ENCODE data around the gene CADPS.

DNA sequence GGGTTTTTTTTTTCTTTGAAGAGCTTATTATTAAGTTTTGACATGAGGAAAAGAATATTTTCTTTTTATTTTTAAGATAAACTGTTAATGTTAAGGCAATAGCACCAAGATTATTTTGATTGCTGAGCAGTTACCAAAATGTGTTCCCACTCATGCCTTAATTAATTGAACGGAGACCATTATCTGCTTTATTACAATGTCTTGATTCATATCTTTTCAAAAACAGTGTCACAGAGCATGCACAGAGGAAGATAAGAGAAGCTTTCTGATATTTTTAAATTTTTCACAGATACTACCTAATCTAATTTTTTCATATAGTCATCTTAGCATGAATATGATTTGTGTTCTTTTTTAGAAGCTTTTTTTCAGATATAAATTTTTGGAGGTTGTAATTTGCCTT, 395.2 kb downstream of the CADPS start:
- TF ChIP-seq, protein P1, sequence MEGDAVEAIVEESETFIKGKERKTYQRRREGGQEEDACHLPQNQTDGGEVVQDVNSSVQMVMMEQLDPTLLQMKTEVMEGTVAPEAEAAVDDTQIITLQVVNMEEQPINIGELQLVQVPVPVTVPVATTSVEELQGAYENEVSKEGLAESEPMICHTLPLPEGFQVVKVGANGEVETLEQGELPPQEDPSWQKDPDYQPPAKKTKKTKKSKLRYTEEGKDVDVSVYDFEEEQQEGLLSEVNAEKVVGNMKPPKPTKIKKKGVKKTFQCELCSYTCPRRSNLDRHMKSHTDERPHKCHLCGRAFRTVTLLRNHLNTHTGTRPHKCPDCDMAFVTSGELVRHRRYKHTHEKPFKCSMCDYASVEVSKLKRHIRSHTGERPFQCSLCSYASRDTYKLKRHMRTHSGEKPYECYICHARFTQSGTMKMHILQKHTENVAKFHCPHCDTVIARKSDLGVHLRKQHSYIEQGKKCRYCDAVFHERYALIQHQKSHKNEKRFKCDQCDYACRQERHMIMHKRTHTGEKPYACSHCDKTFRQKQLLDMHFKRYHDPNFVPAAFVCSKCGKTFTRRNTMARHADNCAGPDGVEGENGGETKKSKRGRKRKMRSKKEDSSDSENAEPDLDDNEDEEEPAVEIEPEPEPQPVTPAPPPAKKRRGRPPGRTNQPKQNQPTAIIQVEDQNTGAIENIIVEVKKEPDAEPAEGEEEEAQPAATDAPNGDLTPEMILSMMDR (IDR thresholded peaks at IDR 0.05), result no peak
- no peak for TF ChIP-seq POLR2A (IDR thresholded peaks at IDR 0.05)
